ENCODE data around the gene DHRS7. TPM values are rescaled to one million over a fixed set of nuclear protein-coding genes. Genes with fewer than 3 reads are reported as not detected.

The DHRS7 gene
- total and polyA plus RNA-seq, 8 donors: 29.4 to 65.4 (median 37.9) TPM

DNA sequence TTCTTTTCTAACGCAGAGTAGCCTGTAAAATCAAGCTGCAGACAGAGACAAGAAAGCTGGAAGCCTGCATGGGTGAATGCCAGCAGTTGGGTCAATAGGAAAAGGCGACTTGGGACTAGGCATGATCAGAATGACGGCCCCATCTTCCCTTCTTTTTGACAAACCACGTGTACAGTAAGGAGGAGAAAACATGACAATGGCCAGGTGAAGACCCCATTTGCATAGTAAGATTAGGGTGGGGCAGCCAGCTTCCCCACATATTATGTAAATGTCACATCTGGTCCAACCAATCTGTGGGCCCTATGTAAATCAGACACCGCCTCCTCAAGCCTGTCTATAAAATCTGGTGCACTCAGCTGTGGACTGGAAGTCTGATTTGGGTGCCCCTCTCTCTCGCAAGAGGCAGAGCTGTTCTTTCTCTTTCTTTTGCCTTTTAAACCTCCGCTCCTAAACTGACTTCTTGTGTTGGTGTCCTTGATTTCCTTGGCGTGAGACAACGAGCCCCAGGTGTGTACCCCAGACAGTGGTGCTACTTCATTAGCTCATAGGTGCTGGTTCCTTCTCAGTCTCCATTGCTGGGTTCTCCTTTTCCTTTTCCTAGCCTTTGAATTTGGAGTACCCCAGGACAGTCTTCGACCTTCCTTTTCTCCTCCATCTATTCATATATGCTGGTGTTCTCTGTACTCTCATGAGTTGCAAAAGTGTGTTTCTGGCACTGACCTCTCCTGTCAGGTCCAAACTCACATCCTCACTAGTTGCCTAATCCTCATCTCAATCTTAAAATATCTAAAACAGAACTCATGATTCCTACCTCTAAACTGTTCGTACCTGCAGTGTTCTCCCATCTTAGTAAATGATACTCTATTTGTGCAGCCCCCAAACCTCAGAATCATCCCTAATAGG is 9.4 kb upstream of the DHRS7 start:
- FAIRE-seq (no peak), DNase-seq (no peak), ATAC-seq (no peak)
- H3K27me3 ChIP-seq: no peaks in the 10 kb centered on the region
- TF ChIP-seq, protein P1, sequence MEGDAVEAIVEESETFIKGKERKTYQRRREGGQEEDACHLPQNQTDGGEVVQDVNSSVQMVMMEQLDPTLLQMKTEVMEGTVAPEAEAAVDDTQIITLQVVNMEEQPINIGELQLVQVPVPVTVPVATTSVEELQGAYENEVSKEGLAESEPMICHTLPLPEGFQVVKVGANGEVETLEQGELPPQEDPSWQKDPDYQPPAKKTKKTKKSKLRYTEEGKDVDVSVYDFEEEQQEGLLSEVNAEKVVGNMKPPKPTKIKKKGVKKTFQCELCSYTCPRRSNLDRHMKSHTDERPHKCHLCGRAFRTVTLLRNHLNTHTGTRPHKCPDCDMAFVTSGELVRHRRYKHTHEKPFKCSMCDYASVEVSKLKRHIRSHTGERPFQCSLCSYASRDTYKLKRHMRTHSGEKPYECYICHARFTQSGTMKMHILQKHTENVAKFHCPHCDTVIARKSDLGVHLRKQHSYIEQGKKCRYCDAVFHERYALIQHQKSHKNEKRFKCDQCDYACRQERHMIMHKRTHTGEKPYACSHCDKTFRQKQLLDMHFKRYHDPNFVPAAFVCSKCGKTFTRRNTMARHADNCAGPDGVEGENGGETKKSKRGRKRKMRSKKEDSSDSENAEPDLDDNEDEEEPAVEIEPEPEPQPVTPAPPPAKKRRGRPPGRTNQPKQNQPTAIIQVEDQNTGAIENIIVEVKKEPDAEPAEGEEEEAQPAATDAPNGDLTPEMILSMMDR (IDR thresholded peaks at IDR 0.05): no peak
- no peak overlapping the region for H3K27ac ChIP-seq
- no peaks in the 10 kb centered on the region for H3K36me3 ChIP-seq
- H3K9me3 ChIP-seq: no peaks in the 10 kb centered on the region
- no peak overlapping the region for H3K4me3 ChIP-seq
- 72 to 79% methylated on average over 11 of the region's 11 CpGs for WGBS, 2 donors
- intact Hi-C loops (cut with DNase I): no loop called here
- H3K4me1 ChIP-seq: no peaks in the 10 kb centered on the region

DNA sequence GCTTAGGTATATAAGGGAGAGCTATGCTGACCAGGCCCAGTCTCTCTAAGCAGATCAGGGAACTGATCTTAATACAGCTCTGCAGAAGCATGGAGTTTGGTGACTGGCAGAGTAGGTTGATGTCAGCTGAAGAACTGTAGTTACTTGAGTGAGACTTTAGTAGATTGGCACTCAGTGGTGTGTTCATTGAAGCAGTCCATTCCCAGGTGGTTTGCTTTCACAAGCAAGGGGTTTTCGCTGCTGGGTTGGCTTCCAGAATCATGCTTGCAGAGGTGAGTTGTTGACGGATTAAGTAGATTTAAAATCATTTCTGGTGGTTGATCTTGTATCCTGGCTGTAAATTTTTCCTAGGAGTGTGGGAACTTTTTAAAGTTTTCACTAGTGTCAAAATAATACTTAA is 6.5 kb upstream of the DHRS7 start:
- Histone ChIP-seq H3K27ac (no peak overlapping the region), H3K9me3 (no peaks in the 10 kb centered on the region), H3K4me1 (no peaks in the 10 kb centered on the region), H3K4me3 (no peak overlapping the region), H3K36me3 (no peaks in the 10 kb centered on the region), H3K27me3 (no peaks in the 10 kb centered on the region)
- TF ChIP-seq, protein P1 (IDR thresholded peaks at IDR 0.05): no peak
- ATAC-seq (no peak), FAIRE-seq (no peak), DNase-seq (no peak)
- WGBS, 2 donors: 89 to 90% methylated on average over 2 of the region's 2 CpGs
- intact Hi-C loops (cut with DNase I): no loop called here

DNA sequence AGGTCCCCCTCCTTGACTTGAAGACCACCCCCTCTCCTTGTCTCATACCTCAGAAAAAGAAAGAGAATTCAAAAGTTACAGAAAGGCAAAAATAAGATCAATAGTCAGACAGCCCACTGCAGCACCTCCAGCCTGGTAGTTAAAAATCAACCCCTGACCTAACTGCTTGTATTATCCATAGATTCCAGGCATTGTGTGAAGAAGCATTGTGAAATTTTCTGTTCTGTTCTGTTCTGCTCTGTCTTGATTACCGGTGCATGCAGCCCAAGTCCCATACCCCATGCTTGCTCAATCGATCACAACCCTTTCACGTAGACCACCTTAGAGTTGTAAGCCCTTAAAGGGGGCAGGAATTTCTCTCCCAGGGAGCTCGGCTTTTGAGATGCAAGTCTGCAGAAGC is 5.8 kb upstream of the DHRS7 start:
- intact Hi-C loops (cut with DNase I): no loop called here
- TF ChIP-seq, protein P1 (IDR thresholded peaks at IDR 0.05): no peak
- WGBS, 2 donors: 77 to 87% methylated on average over 4 of the region's 4 CpGs

DNA sequence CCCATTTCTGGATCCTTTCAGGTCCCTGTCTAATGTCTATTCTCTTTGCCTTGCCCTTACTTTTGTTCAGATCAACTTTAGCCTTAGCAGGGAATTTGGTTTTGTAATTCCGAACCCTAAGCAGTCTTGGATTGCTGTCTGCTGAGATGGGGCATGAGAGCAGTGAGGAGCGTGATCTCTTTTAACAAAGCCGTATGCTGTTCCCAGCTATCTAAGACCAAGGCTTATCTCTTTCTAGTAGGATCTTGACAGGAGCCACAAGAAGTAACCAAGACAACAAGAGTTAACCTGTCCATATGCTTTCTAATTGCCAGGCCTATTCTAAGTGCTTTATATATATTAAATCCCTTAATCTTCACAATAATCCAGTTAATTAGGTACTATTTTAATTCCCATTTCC is 4.5 kb upstream of the DHRS7 start:
- no peak for FAIRE-seq
- intact Hi-C loops (cut with DNase I): loop anchor here in 1 of 3 donors (10.0 kb wide), 1 partner anchor 205 kb away; no protein-coding TSS in a partner anchor
- TF ChIP-seq, protein P1 (IDR thresholded peaks at IDR 0.05): no peak

More for the DNA sequence above, 5.8 kb upstream of the DHRS7 start:
- ATAC-seq: no peak
- Histone ChIP-seq H3K9me3 (no peaks in the 10 kb centered on the region), H3K27me3 (no peaks in the 10 kb centered on the region), H3K4me3 (no peak overlapping the region), H3K4me1 (peaks cover 0 to 2% (median 0%) of the 10 kb centered on the region in 3 donors), H3K36me3 (no peaks in the 10 kb centered on the region), H3K27ac (no peak overlapping the region)
- DNase-seq: no peak
- no peak for FAIRE-seq

DNA sequence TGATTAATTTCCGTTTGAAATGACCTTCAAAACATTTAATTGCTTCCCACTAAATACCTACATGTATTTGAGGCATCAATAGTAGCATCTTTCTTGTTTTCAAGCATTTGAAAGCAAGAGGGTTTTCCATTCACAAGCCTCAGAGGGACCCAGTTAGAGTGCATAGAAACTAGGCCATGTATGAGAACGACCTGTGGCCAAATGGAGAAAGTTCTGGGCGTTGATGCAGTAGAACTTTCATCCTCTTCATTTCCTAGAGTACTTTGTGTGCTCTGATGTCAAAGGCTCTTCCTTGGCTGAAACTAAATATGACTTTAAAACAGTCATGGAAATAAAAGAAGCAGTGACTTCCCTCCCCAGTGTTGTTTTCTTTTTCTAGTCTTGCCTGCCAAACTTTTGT is 944 bp upstream of the DHRS7 start:
- H3K27ac ChIP-seq: peak overlapping the region in 2 of 4 donors; percentile 76 to 93
- no peaks in the 10 kb centered on the region for H3K9me3 ChIP-seq
- H3K27me3 ChIP-seq: no peaks in the 10 kb centered on the region
- peaks cover 3 to 7% (median 5%) of the 10 kb centered on the region in 3 donors for H3K4me1 ChIP-seq
- ATAC-seq (no peak), DNase-seq (no peak), FAIRE-seq (no peak)
- TF ChIP-seq, protein P1 (IDR thresholded peaks at IDR 0.05): no peak
- 59 to 72% methylated on average over 3 of the region's 3 CpGs for WGBS, 2 donors
- intact Hi-C loops (cut with DNase I): loop anchor here in 1 of 3 donors (10.0 kb wide), 1 partner anchor 201 kb away; no protein-coding TSS in a partner anchor
- no peaks in the 10 kb centered on the region for H3K36me3 ChIP-seq
- no peak overlapping the region for H3K4me3 ChIP-seq

More for the DNA sequence above, 4.5 kb upstream of the DHRS7 start:
- ATAC-seq (no peak), DNase-seq (no peak)
- no peak overlapping the region for H3K27ac ChIP-seq
- H3K9me3 ChIP-seq: no peaks in the 10 kb centered on the region
- H3K27me3 ChIP-seq: no peaks in the 10 kb centered on the region
- no peak overlapping the region for H3K4me3 ChIP-seq
- no peaks in the 10 kb centered on the region for H3K36me3 ChIP-seq
- H3K4me1 ChIP-seq: peaks cover 0 to 7% (median 0%) of the 10 kb centered on the region in 3 donors
- 81 to 91% methylated on average over 3 of the region's 3 CpGs for WGBS, 2 donors

Data from pancreas (tissue), 10 donors.